Chondrocyte (in vitro differentiated cells): ENCODE results near the gene ELMO1. TPM values are rescaled to one million over a fixed set of nuclear protein-coding genes. Genes with fewer than 3 reads are reported as not detected.

Source experiments
- DNase-seq: peaks from one replicate; pipeline ENCODE4 v3.0.0; 2021; ENCODE audit warnings: mixed read lengths, low spot score
- H3K27ac Mint-ChIP-seq: one replicate; pipeline ENCODE4 v1.8.0; 2021; ENCODE audit warnings: mild to moderate bottlenecking, moderate library complexity, mixed read lengths; ENCODE audit not compliant: unreplicated experiment
- H3K27me3 Mint-ChIP-seq: 2 replicates; pipeline ENCODE4 v1.8.0; 2021; ENCODE audit warnings: low read depth, mixed read lengths
- H3K36me3 Mint-ChIP-seq: 2 replicates; pipeline ENCODE4 v1.8.0; 2021; ENCODE audit warnings: low read depth, mixed read lengths
- H3K4me1 Mint-ChIP-seq: 2 replicates; pipeline ENCODE4 v1.8.0; 2021; ENCODE audit warnings: low read depth, mild to moderate bottlenecking, mixed read lengths
- H3K4me3 Mint-ChIP-seq: one replicate; pipeline ENCODE4 v1.8.0; 2021; ENCODE audit warnings: mild to moderate bottlenecking, moderate library complexity, mixed read lengths; ENCODE audit not compliant: unreplicated experiment
- H3K9me3 Mint-ChIP-seq: 2 replicates; pipeline ENCODE4 v1.8.0; 2021; ENCODE audit warnings: low read depth, mixed read lengths
- total RNA-seq: library from RNA; stranded (reverse); gene quantifications from 3 replicates; pipeline ENCODE4 v1.2.1, GENCODE V29; 2021
- TF ChIP-seq, protein P1 (sequence below): fragments of 200-600 bp; sonication (generic); IDR thresholded peaks from 2 replicates; pipeline ENCODE4 v1.5.0; 2021; ENCODE audit warnings: antibody characterized with exemption, mild to moderate bottlenecking, moderate library complexity

Gene ELMO1
- total RNA-seq, 1 donor from 2014 or later = 0.42 TPM

DNA sequence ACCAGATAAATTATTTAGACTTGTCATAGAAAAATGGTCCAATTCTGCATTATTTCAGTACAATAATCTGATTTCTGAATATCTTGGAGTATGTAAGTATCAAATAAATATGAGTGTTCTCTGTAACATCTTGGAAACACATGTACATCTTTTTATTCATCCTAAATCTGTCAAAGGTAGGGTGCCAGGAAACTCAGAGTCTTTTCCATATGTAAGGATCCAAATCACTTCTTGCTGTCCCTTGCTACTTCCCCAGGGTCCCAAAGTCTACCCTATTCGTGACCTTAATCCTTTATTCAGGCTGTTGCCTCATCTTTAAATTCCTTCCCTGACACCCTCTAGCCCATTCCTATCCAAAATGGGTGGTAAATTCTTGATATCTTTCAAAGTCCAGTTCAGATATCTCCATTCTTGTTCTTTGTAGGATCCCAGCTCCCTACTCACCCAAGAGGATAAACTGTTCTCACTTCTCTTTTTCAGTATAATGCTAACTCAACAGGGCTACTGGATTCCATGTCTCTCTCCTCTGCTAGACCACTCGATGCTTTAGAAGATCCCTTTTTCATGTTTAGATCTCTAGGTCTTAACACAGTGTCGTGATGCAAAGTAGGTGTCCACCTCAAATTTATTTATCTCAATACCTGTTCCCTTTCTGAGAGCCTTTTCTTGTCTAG lies 493.1 kb downstream of the ELMO1 start:
- Mint-ChIP-seq H3K27ac (no peak overlapping the region), H3K9me3 (no peaks in the 10 kb centered on the region), H3K4me3 (no peak overlapping the region), H3K27me3 (peaks cover 11% of the 10 kb centered on the region), H3K36me3 (no peaks in the 10 kb centered on the region), H3K4me1 (no peaks in the 10 kb centered on the region)
- TF ChIP-seq, protein P1, sequence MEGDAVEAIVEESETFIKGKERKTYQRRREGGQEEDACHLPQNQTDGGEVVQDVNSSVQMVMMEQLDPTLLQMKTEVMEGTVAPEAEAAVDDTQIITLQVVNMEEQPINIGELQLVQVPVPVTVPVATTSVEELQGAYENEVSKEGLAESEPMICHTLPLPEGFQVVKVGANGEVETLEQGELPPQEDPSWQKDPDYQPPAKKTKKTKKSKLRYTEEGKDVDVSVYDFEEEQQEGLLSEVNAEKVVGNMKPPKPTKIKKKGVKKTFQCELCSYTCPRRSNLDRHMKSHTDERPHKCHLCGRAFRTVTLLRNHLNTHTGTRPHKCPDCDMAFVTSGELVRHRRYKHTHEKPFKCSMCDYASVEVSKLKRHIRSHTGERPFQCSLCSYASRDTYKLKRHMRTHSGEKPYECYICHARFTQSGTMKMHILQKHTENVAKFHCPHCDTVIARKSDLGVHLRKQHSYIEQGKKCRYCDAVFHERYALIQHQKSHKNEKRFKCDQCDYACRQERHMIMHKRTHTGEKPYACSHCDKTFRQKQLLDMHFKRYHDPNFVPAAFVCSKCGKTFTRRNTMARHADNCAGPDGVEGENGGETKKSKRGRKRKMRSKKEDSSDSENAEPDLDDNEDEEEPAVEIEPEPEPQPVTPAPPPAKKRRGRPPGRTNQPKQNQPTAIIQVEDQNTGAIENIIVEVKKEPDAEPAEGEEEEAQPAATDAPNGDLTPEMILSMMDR = no peak
- no peak for DNase-seq

DNA sequence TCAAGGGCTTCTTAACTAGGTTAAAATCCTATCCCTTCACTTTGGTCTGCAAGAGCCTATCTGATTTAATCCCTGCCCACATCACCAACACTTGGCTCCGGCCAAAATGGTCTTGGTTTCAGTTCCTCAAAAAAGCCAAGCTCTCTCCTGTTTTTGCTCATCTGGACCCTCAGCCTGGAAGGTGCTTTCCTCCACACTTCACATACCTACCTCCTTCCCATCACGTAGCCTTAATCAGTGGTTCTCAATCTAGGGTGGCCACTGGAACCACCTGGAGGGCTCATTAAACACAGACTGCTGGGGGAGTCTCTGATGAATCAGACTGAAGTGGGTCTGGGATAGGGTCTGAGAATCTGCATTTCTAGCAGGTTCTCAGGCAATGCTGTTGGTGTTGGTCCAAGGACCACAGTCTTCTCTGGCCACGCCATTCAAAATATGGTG lies 497.4 kb downstream of the ELMO1 start:
- no peaks in the 10 kb centered on the region for H3K36me3 Mint-ChIP-seq
- H3K27me3 Mint-ChIP-seq = peaks cover 15% of the 10 kb centered on the region
- no peak overlapping the region for H3K4me3 Mint-ChIP-seq
- H3K27ac Mint-ChIP-seq = no peak overlapping the region
- peaks cover 11% of the 10 kb centered on the region for H3K9me3 Mint-ChIP-seq
- DNase-seq = no peak
- H3K4me1 Mint-ChIP-seq = peaks cover 4% of the 10 kb centered on the region
- TF ChIP-seq, protein P1 = no peak

DNA sequence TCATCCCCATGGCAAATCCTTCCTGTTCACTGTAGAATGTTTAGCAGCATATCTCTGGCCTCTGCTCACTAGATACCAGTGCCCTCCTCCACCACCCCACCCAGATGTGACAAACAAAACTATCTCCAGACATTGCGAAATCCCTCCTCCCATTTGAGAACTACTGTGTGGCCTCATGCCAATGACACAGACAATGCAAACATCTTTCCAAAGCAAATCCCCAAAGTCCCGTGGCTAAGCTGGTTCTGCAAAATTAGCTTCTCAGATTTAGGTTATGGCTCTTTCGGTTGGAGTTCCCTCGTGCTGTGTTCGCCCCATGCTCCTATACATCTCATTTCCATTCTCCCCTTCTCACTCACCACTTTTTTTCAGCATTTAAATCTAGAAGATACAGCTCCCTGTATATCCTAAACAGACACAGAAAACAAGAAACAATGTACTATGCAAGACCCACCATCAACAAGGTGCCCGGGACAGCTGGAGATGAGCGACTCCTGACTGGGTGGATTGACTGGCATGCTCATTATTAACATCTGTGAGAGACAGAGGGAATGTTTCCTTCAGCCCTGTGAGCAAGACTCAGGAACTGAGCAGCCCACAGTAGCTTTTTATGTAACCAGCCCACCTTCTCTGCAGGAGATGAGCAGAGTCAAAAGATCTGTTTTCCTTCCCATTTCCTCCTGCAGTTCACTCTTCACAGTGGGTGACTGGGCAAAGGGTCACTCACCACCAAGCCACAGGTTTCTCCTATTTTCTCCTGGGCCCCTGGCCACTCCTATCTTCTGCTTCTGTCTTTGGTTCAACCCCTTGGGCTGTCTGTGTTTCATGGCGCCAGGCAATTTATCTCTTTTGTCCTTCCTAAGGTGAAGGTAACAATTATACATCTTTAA lies 498.7 kb downstream of the ELMO1 start:
- no peak for DNase-seq
- Mint-ChIP-seq H3K4me3 (no peak overlapping the region), H3K27ac (no peak overlapping the region), H3K9me3 (peaks cover 11% of the 10 kb centered on the region), H3K4me1 (peaks cover 4% of the 10 kb centered on the region), H3K36me3 (no peaks in the 10 kb centered on the region), H3K27me3 (peaks cover 8% of the 10 kb centered on the region)
- TF ChIP-seq, protein P1 = no peak

DNA sequence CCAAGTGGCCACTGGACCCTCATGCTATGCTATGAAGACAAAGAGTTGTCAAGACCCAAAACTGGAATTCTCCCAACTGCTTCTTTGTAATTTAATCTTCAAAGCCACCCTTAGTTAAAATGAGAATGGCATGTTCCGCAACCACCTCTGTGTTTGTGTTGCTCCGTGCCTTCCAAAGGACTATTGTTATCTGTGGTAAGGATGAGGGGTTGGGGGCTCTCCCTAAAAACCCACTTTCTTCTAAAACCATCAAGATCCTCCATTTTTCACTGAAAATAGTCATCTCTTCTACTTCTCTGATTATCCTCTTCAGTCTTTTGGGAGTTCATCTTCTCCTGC lies 502.3 kb downstream of the ELMO1 start:
- no peak for DNase-seq
- TF ChIP-seq, protein P1 = no peak
- H3K4me1 Mint-ChIP-seq = peaks cover 4% of the 10 kb centered on the region
- no peak overlapping the region for H3K27ac Mint-ChIP-seq
- H3K27me3 Mint-ChIP-seq = peaks cover 3% of the 10 kb centered on the region
- H3K9me3 Mint-ChIP-seq = peaks cover 19% of the 10 kb centered on the region
- H3K36me3 Mint-ChIP-seq = no peaks in the 10 kb centered on the region
- no peak overlapping the region for H3K4me3 Mint-ChIP-seq

DNA sequence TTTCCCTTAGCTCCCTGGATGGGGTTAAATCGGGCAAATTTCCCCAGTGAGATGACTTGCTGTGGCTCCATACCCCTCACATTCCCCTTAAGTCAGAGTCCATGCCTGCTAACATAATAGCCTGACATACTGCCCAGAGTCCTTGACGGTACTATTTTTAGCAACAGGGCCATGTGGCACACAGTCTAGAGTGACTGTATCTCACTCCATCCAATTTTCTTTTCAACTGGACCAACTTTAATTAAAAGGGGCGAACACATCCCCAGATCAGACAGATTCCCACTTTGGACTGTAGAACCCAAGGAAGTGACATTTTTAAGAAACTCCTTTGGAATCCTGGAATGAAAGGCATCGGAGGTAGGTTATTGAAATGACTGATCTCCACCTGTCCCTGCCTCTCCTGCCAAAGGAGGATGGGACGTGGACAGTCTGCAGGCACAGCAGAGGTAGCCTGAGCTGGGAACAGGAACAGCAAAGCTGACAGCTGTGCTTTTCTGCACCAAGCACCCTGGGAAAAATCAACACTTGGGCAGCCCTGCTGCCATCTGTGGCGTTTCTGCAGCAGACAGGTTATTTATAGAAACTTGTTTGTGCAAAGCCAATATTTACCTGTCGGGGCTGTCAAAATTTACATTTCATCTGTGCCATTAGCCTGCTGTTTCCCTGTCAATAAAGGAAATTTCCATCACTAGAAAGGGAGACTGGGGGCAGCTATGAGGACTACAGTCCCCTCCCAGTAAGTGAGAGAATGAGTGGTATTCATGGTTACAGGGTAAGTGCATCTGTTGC lies 502.9 kb downstream of the ELMO1 start:
- peaks cover 23% of the 10 kb centered on the region for H3K9me3 Mint-ChIP-seq
- H3K36me3 Mint-ChIP-seq = no peaks in the 10 kb centered on the region
- TF ChIP-seq, protein P1 = no peak
- H3K27me3 Mint-ChIP-seq = peaks cover 3% of the 10 kb centered on the region
- DNase-seq = no peak
- no peak overlapping the region for H3K4me3 Mint-ChIP-seq
- no peak overlapping the region for H3K27ac Mint-ChIP-seq
- peaks cover 4% of the 10 kb centered on the region for H3K4me1 Mint-ChIP-seq
